CD4-positive, CD25-positive, alpha-beta regulatory T cell (primary cell): ENCODE results near the gene TYMS. TPM values are rescaled to one million over a fixed set of nuclear protein-coding genes. Genes with fewer than 3 reads are reported as not detected.

Experiments used
- ATAC-seq, 2 donors: fragments of 150-1000 bp; cut with Tn5 transposase; one replicate each; pipeline ENCODE4 v1.10.0; 2021; ENCODE audit warnings: low read depth in 2 of 2, moderate number of reproducible peaks in 2 of 2, moderate library complexity in 1 of 2
- DNase-seq, 3 donors: peaks; one replicate each; pipeline versions ENCODE4 v3.0.0 to v3.0.0-alpha.2; 2012 to 2022; ENCODE audit warnings: mixed read lengths in 1 of 3
- H3K27ac ChIP-seq: one replicate; pipeline ENCODE4 v1.7.0; 2013; ENCODE audit warnings: mild to moderate bottlenecking, low read length; ENCODE audit not compliant: insufficient read depth, poor library complexity, severe bottlenecking
- H3K27me3 ChIP-seq: one replicate; pipeline ENCODE4 v1.7.0; 2013; ENCODE audit warnings: low read length; ENCODE audit not compliant: control insufficient read depth, insufficient read depth
- H3K36me3 ChIP-seq: one replicate; pipeline ENCODE4 v1.7.0; 2013; ENCODE audit warnings: mild to moderate bottlenecking, low read length, moderate library complexity; ENCODE audit not compliant: control insufficient read depth, insufficient read depth
- H3K4me1 ChIP-seq: 2 replicates; pipeline ENCODE4 v1.7.0; 2013; ENCODE audit warnings: mild to moderate bottlenecking, low read length; ENCODE audit not compliant: insufficient read depth, control insufficient read depth, poor library complexity, severe bottlenecking
- H3K4me3 ChIP-seq: one replicate; pipeline ENCODE4 v1.7.0; 2013; ENCODE audit warnings: low read depth, mild to moderate bottlenecking, low read length, moderate library complexity
- H3K9me3 ChIP-seq, 2 experiments: 1 replicate in 1 of 2; 2 replicates in 1 of 2; pipeline ENCODE4 v1.7.0; 2013; ENCODE audit warnings: low read length in 2 of 2, mild to moderate bottlenecking in 1 of 2, moderate library complexity in 1 of 2; ENCODE audit not compliant: control insufficient read depth in 2 of 2
- H3K27ac Mint-ChIP-seq, 3 donors: one replicate each; pipeline ENCODE4 v1.8.0; 2020 to 2022; ENCODE audit warnings: mild to moderate bottlenecking in 3 of 3, mixed read lengths in 3 of 3, moderate library complexity in 2 of 3
- H3K27me3 Mint-ChIP-seq: one replicate; pipeline ENCODE4 v1.8.0; 2022; ENCODE audit warnings: mild to moderate bottlenecking, mixed read lengths
- H3K36me3 Mint-ChIP-seq: one replicate; pipeline ENCODE4 v1.8.0; 2020; ENCODE audit warnings: mixed read lengths
- H3K4me1 Mint-ChIP-seq, 4 donors: one replicate each; pipeline ENCODE4 v1.8.0; 2020 to 2022; ENCODE audit warnings: mixed read lengths in 4 of 4, mild to moderate bottlenecking in 1 of 4
- H3K4me3 Mint-ChIP-seq, 4 donors: one replicate each; pipeline ENCODE4 v1.8.0; 2020 to 2022; ENCODE audit warnings: mild to moderate bottlenecking in 4 of 4, mixed read lengths in 4 of 4, moderate library complexity in 3 of 4
- H3K9me3 Mint-ChIP-seq, 7 donors: one replicate each; pipeline ENCODE4 v1.8.0; 2020 to 2022; ENCODE audit warnings: mixed read lengths in 7 of 7, mild to moderate bottlenecking in 3 of 7, moderate library complexity in 2 of 7
- polyA plus RNA-seq, 4 donors: library from polyadenylated mRNA; unstranded; fragments of 300-500 nt; fragmentation: Illumina TruSeq; gene quantifications; one replicate each; pipeline ENCODE4 v1.2.3, GENCODE V29; 2021
- total RNA-seq: library from RNA; stranded (reverse); gene quantifications from one replicate; pipeline ENCODE4 v1.2.3, GENCODE V29; 2022

TYMS gene
- total and polyA plus RNA-seq, 5 donors from 2014 or later = 4.9 to 14.4 (median 7.3) TPM

DNA sequence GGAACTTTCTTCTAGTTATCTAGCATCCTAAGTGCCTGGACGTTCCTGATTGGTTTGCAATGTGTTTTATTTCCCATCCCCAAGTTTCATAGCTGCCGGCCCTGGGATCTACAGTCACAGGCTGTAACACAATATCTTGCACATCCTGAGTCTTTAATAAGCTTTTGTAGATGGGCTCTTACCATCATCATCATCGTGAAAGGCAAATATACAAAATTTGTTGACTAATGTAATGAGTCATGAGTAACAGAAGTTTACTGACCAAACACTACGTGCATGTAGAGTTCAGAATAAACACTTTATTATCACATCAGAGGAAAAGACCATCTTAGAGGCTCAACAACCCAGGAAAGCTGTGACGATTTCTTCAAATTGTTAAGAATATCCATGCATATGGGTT is 8.1 kb upstream of the TYMS start:
- H3K27me3 Mint-ChIP-seq = no peaks in the 10 kb centered on the region
- H3K9me3 Mint-ChIP-seq = peaks cover 0 to 2% (median 0%) of the 10 kb centered on the region in 7 donors
- Histone ChIP-seq H3K4me1 (no peaks in the 10 kb centered on the region), H3K36me3 (no peaks in the 10 kb centered on the region), H3K27ac (no peak overlapping the region), H3K9me3 (no peaks in the 10 kb centered on the region), H3K4me3 (no peak overlapping the region), H3K27me3 (peaks cover 5% of the 10 kb centered on the region)
- H3K4me1 Mint-ChIP-seq = peaks cover 0 to 13% (median 4%) of the 10 kb centered on the region in 4 donors
- ATAC-seq (no peak), DNase-seq (no peak)
- no peak overlapping the region for H3K27ac Mint-ChIP-seq
- H3K4me3 Mint-ChIP-seq = no peak overlapping the region
- peaks cover 4% of the 10 kb centered on the region for H3K36me3 Mint-ChIP-seq

DNA sequence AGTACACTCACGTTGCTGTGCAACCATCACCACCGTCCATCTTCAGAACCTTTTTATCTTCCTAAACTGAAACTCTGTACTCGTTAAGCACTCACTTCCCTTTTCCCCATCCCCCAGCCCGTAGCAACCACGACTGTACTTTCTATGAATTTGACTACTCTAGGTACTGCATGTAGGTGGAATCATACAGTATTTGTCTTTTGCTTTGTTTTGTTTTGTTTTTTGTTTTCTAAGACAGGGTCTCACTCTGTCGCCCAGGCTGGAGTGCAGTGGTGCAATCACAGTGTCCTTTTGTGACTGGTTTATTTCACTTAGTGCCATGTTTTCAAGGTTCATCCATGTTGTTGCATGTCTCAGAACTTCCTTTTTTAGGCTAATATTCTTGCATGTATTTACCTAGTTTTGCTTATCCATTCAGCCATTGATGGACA is 7.0 kb upstream of the TYMS start:
- DNase-seq (peak in 1 of 3 donors; percentile 82), ATAC-seq (peak in 1 of 2 donors; percentile 50)
- Mint-ChIP-seq H3K36me3 (peaks cover 6% of the 10 kb centered on the region), H3K4me1 (peaks cover 0 to 13% (median 4%) of the 10 kb centered on the region in 4 donors), H3K9me3 (peaks cover 0 to 2% (median 0%) of the 10 kb centered on the region in 7 donors), H3K4me3 (peak overlapping the region; percentile 4 to 66 (median 58)), H3K27ac (peak overlapping the region in 2 of 3 donors; percentile 7 to 53), H3K27me3 (no peaks in the 10 kb centered on the region)
- no peaks in the 10 kb centered on the region for H3K36me3 ChIP-seq
- H3K4me1 ChIP-seq = no peaks in the 10 kb centered on the region
- no peaks in the 10 kb centered on the region for H3K27me3 ChIP-seq
- H3K27ac ChIP-seq = no peak overlapping the region
- H3K9me3 ChIP-seq = no peaks in the 10 kb centered on the region
- peak overlapping the region; percentile 69 for H3K4me3 ChIP-seq

- Mint-ChIP-seq H3K27ac (peak overlapping the region in 1 of 3 donors; percentile 23), H3K9me3 (peaks cover 0 to 2% (median 0%) of the 10 kb centered on the region in 7 donors), H3K4me3 (no peak overlapping the region), H3K36me3 (peaks cover 10% of the 10 kb centered on the region), H3K27me3 (no peaks in the 10 kb centered on the region), H3K4me1 (peaks cover 0 to 21% (median 6%) of the 10 kb centered on the region in 4 donors)
- no peak overlapping the region for H3K27ac ChIP-seq
- no peak for ATAC-seq
- no peaks in the 10 kb centered on the region for H3K36me3 ChIP-seq
- no peaks in the 10 kb centered on the region for H3K9me3 ChIP-seq
- no peak for DNase-seq
- no peak overlapping the region for H3K4me3 ChIP-seq
- peaks cover 3% of the 10 kb centered on the region for H3K4me1 ChIP-seq
- H3K27me3 ChIP-seq = no peaks in the 10 kb centered on the region
Measured at GRCh38 chr18:652131-652530, 5.3 kb upstream of the TYMS start.

DNA sequence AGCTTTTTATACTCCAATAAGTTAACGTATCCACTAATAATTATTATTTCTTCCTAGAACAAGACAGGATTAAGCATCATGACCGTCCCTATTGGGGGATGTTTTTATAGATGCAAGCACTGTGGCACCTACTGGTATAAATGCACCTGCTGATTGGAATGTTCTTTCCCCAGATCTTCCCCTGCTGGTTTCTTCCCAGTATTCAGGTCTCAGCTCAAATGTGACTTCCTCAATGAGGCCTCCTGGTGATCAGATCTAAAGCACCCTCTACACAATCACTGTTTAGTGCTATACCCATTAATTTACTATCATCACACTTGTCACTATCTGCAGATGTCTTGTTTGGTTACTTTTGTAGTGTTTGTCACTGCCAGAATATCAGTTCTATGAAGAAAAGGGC is 3.9 kb upstream of the TYMS start:
- DNase-seq = no peak
- H3K4me3 ChIP-seq = no peak overlapping the region
- Mint-ChIP-seq H3K27ac (no peak overlapping the region), H3K4me1 (peaks cover 0 to 21% (median 6%) of the 10 kb centered on the region in 4 donors), H3K9me3 (peaks cover 0 to 2% (median 0%) of the 10 kb centered on the region in 7 donors), H3K4me3 (peak overlapping the region in 1 of 4 donors; percentile 61), H3K27me3 (no peaks in the 10 kb centered on the region), H3K36me3 (peaks cover 10% of the 10 kb centered on the region)
- peaks cover 5% of the 10 kb centered on the region for H3K4me1 ChIP-seq
- H3K27me3 ChIP-seq = no peaks in the 10 kb centered on the region
- no peak for ATAC-seq
- no peaks in the 10 kb centered on the region for H3K36me3 ChIP-seq
- no peak overlapping the region for H3K27ac ChIP-seq
- no peaks in the 10 kb centered on the region for H3K9me3 ChIP-seq

GRCh38 chr18:654601-655000 is 2.9 kb upstream of the TYMS start:
- Histone ChIP-seq H3K36me3 (no peaks in the 10 kb centered on the region), H3K27me3 (no peaks in the 10 kb centered on the region), H3K4me1 (peaks cover 11% of the 10 kb centered on the region), H3K9me3 (no peaks in the 10 kb centered on the region), H3K4me3 (no peak overlapping the region), H3K27ac (no peak overlapping the region)
- DNase-seq = no peak
- H3K27me3 Mint-ChIP-seq = no peaks in the 10 kb centered on the region
- H3K9me3 Mint-ChIP-seq = no peaks in the 10 kb centered on the region
- H3K27ac Mint-ChIP-seq = no peak overlapping the region
- H3K36me3 Mint-ChIP-seq = peaks cover 10% of the 10 kb centered on the region
- ATAC-seq = no peak
- H3K4me3 Mint-ChIP-seq = peak overlapping the region in 2 of 4 donors; percentile 58 to 70
- peaks cover 3 to 20% (median 12%) of the 10 kb centered on the region in 4 donors for H3K4me1 Mint-ChIP-seq

DNA sequence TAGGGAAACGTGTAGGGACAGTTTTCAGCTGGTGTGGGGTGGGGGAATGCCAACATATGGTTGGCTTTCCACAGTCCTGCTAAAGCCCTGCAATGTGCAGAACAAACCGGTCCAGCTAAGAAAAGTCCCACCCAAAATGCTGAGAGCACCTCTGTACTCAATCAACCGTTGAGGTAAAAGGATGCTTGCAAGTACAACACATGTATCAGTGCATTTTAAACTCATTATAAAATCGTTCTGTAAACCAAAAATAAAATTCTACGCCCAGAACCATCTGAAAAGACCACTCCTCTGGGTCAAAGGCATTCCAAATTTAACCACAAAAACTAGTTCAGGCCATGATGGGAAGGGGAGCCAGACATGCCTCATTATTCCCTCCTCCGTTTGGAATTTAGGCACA is 2.0 kb upstream of the TYMS start:
- Mint-ChIP-seq H3K4me1 (peaks cover 3 to 17% (median 9%) of the 10 kb centered on the region in 4 donors), H3K36me3 (peaks cover 10% of the 10 kb centered on the region), H3K27ac (no peak overlapping the region), H3K9me3 (no peaks in the 10 kb centered on the region), H3K4me3 (peak overlapping the region; percentile 12 to 45 (median 38)), H3K27me3 (no peaks in the 10 kb centered on the region)
- H3K27ac ChIP-seq = no peak overlapping the region
- no peaks in the 10 kb centered on the region for H3K9me3 ChIP-seq
- H3K36me3 ChIP-seq = no peaks in the 10 kb centered on the region
- H3K4me3 ChIP-seq = no peak overlapping the region
- H3K27me3 ChIP-seq = no peaks in the 10 kb centered on the region
- peaks cover 11% of the 10 kb centered on the region for H3K4me1 ChIP-seq
- no peak for DNase-seq
- ATAC-seq = no peak

- Mint-ChIP-seq H3K36me3 (peaks cover 10% of the 10 kb centered on the region), H3K27ac (peak overlapping the region; percentile 6 to 86 (median 74)), H3K4me3 (peak overlapping the region; percentile 88 to 93 (median 91)), H3K9me3 (peaks cover 0 to 4% (median 2%) of the 10 kb centered on the region in 7 donors), H3K27me3 (no peaks in the 10 kb centered on the region), H3K4me1 (peaks cover 2 to 14% (median 6%) of the 10 kb centered on the region in 4 donors)
- Histone ChIP-seq H3K36me3 (no peaks in the 10 kb centered on the region), H3K4me3 (peak overlapping the region; percentile 80), H3K4me1 (peaks cover 11% of the 10 kb centered on the region), H3K27ac (peak overlapping the region; percentile 5), H3K9me3 (no peaks in the 10 kb centered on the region), H3K27me3 (no peaks in the 10 kb centered on the region)
- peak; percentile 28 to 83 (median 47) for DNase-seq
- peak; percentile 41 to 46 for ATAC-seq
Measured at GRCh38 chr18:658001-658946, 821 bp downstream of the TYMS start.
